SK-N-SH (cell line): ENCODE data around the gene PIK3R5. TPM values are rescaled to one million over a fixed set of nuclear protein-coding genes. Genes with fewer than 3 reads are reported as not detected.

Experiments used
- CTCF ChIA-PET: fragments of 300-600, 350-600 bp; formaldehyde crosslinking; extraction: SDS; loops from one replicate; lab custom pipeline; 2021; lab: Yijun Ruan, JAX
- POLR2A ChIA-PET: fragments of 350-600 bp; sonication (Branson Sonifier 250); formaldehyde crosslinking; extraction: SDS; loops from one replicate; lab custom pipeline; 2020; ENCODE audit warnings: antibody characterized with exemption, inconsistent platforms; lab: Yijun Ruan, JAX
- DNase-seq: peaks from one replicate; pipeline ENCODE4 v3.0.0; 2012
- H2AFZ ChIP-seq: fragments of 200-600 bp; sonication (generic); 2 replicates; pipeline ENCODE4 v1.8.1; 2016; ENCODE audit warnings: antibody characterized with exemption, mild to moderate bottlenecking, low read depth
- H3F3A ChIP-seq: fragments of 200-600 bp; sonication (generic); replicated peaks from 2 replicates; pipeline ENCODE3; 2016; ENCODE audit warnings: antibody characterized with exemption, mild to moderate bottlenecking; ENCODE audit not compliant: insufficient read depth
- H3K27ac ChIP-seq, 2 experiments: fragments of 200-500 bp in 1 of 2; fragments of 200-600 bp in 1 of 2; sonication (Bioruptor generic) in 1 of 2; sonication (generic), shearing (Covaris generic) in 1 of 2; 2 replicates each; pipeline versions ENCODE4 v1.5.1 to v1.6.1; 2014 to 2016; ENCODE audit warnings: low read depth in 2 of 2, inconsistent platforms in 1 of 2, low read length in 1 of 2, mild to moderate bottlenecking in 1 of 2, mixed read lengths in 1 of 2
- H3K27me3 ChIP-seq: fragments of 200-600 bp; sonication (generic), shearing (Covaris generic); 2 replicates; pipeline ENCODE4 v1.6.1; 2016; ENCODE audit warnings: mixed run types; ENCODE audit not compliant: insufficient read depth
- H3K36me3 ChIP-seq, 2 experiments: fragments of 200-500 bp in 1 of 2; fragments of 200-600 bp in 1 of 2; sonication (Bioruptor generic) in 1 of 2; sonication (generic) in 1 of 2; replicated peaks in 1 of 2; 2 replicates each; pipeline versions ENCODE3 to v1.5.1; 2014 to 2016; ENCODE audit warnings: low read length in 1 of 2, mild to moderate bottlenecking in 1 of 2; ENCODE audit not compliant: insufficient read depth in 2 of 2, control insufficient read depth in 1 of 2
- H3K4me1 ChIP-seq, 2 experiments: fragments of 200-500 bp in 1 of 2; fragments of 200-600 bp in 1 of 2; sonication (Bioruptor generic) in 1 of 2; sonication (generic), shearing (Covaris generic) in 1 of 2; 2 replicates each; pipeline versions ENCODE4 v1.5.1 to v1.6.1; 2014 to 2016; ENCODE audit warnings: low read depth in 1 of 2, low read length in 1 of 2, mixed run types in 1 of 2; ENCODE audit not compliant: insufficient read depth in 2 of 2, control insufficient read depth in 1 of 2
- H3K4me2 ChIP-seq: fragments of 200-600 bp; sonication (generic), shearing (Covaris generic); 2 replicates; pipeline ENCODE4 v1.6.1; 2017; ENCODE audit warnings: mixed run types
- H3K4me3 ChIP-seq, 2 experiments: fragments of 200-500 bp in 1 of 2; fragments of 200-600 bp in 1 of 2; sonication (Bioruptor generic) in 1 of 2; sonication (generic), shearing (Covaris generic) in 1 of 2; 2 replicates each; pipeline versions ENCODE4 v1.5.1 to v1.8.1; 2014 to 2016; ENCODE audit warnings: low read depth in 2 of 2, inconsistent platforms in 1 of 2, low read length in 1 of 2, mild to moderate bottlenecking in 1 of 2, mixed read lengths in 1 of 2, moderate library complexity in 1 of 2
- H3K79me2 ChIP-seq: fragments of 200-600 bp; sonication (generic); 2 replicates; pipeline ENCODE4 v1.8.1; 2017; ENCODE audit warnings: mild to moderate bottlenecking; ENCODE audit not compliant: insufficient read depth
- H3K9ac ChIP-seq: fragments of 200-600 bp; sonication (generic); 2 replicates; pipeline ENCODE4 v1.6.1; 2017; ENCODE audit warnings: mixed run types
- H3K9me2 ChIP-seq: fragments of 200-600 bp; sonication (generic); 2 replicates; pipeline ENCODE4 v1.6.1; 2017; ENCODE audit warnings: mixed run types
- H3K9me3 ChIP-seq: fragments of 200-600 bp; sonication (generic); 2 replicates; pipeline ENCODE4 v1.6.1; 2017; ENCODE audit warnings: mixed run types, mild to moderate bottlenecking, moderate library complexity
- H4K20me1 ChIP-seq: fragments of 200-600 bp; sonication (generic); 2 replicates; pipeline ENCODE4 v1.6.1; 2017; ENCODE audit warnings: mild to moderate bottlenecking, mixed run types; ENCODE audit not compliant: insufficient read depth
- CTCF ChIP-seq: fragments of 200-600 bp; sonication (generic); IDR thresholded peaks from 2 replicates; pipeline ENCODE4 v1.6.1; 2017; ENCODE audit warnings: antibody characterized with exemption, mild to moderate bottlenecking, moderate library complexity
- EP300 ChIP-seq, 2 experiments: IDR thresholded peaks; 2 replicates each; pipeline versions ENCODE4 v1.4.0 to v1.6.1; 2012; ENCODE audit warnings: borderline replicate concordance in 1 of 2, low read depth in 1 of 2, low read length in 1 of 2
- FOSL2 ChIP-seq: IDR thresholded peaks from 2 replicates; pipeline ENCODE4 v1.4.0; 2012; ENCODE audit warnings: low read depth, mild to moderate bottlenecking, moderate library complexity, borderline replicate concordance
- FOXM1 ChIP-seq: IDR thresholded peaks from 2 replicates; pipeline ENCODE4 v1.4.0; 2012; ENCODE audit warnings: low read depth, mild to moderate bottlenecking
- GATA2 ChIP-seq: sonication (generic); formaldehyde crosslinking; IDR thresholded peaks from 2 replicates; pipeline ENCODE4 v1.5.0; 2020; ENCODE audit warnings: mild to moderate bottlenecking, missing genetic modification reagents
- MXI1 ChIP-seq: IDR thresholded peaks from 2 replicates; pipeline ENCODE4 v1.6.1; 2012; ENCODE audit warnings: mild to moderate bottlenecking, low read depth, low read length, improper control_type of control experiment
- RAD21 ChIP-seq: IDR thresholded peaks from 2 replicates; pipeline ENCODE4 v1.6.1; 2012; ENCODE audit warnings: mild to moderate bottlenecking, low read length
- RFX5 ChIP-seq: IDR thresholded peaks from 2 replicates; pipeline ENCODE4 v1.6.1; 2012; ENCODE audit warnings: mild to moderate bottlenecking, improper control_type of control experiment, low read length
- RXRA ChIP-seq: IDR thresholded peaks from 2 replicates; pipeline ENCODE4 v1.4.0; 2012; ENCODE audit warnings: low read depth, mild to moderate bottlenecking, borderline replicate concordance
- SIN3A ChIP-seq: IDR thresholded peaks from 2 replicates; pipeline ENCODE4 v1.6.1; 2012; ENCODE audit warnings: low read depth, mild to moderate bottlenecking, low read length, moderate library complexity, borderline replicate concordance
- TAF1 ChIP-seq: IDR thresholded peaks from 2 replicates; pipeline ENCODE4 v1.6.1; 2012; ENCODE audit warnings: low read depth, mild to moderate bottlenecking, low read length, moderate library complexity, borderline replicate concordance
- TCF12 ChIP-seq: IDR thresholded peaks from 2 replicates; pipeline ENCODE4 v1.4.0; 2012
- TEAD4 ChIP-seq: IDR thresholded peaks from 2 replicates; pipeline ENCODE4 v1.4.0; 2012; ENCODE audit warnings: mild to moderate bottlenecking, borderline replicate concordance; ENCODE audit not compliant: insufficient read depth
- USF1 ChIP-seq: IDR thresholded peaks from 2 replicates; pipeline ENCODE4 v1.4.0; 2012; ENCODE audit warnings: low read depth, borderline replicate concordance
- YY1 ChIP-seq: IDR thresholded peaks from 2 replicates; pipeline ENCODE4 v1.4.0; 2012; ENCODE audit warnings: low read depth, mild to moderate bottlenecking
- WGBS: methylation state at CpG from one replicate; pipeline ENCODE4 v1.1.6; 2017; ENCODE audit warnings: low lambda C conversion rate; 5-methylcytosine and 5-hydroxymethylcytosine counted together
- polyA plus RNA-seq, 3 experiments: library from polyadenylated mRNA; depleted of rRNA; stranded (reverse); fragments of >200 nt; gene quantifications; 2 replicates each; pipeline ENCODE4 v1.2.3, GENCODE V29; 2012
- TF ChIP-seq, protein P1 (sequence below): IDR thresholded peaks from 2 replicates; pipeline ENCODE4 v1.4.0; 2012; ENCODE audit warnings: low read depth, borderline replicate concordance

Gene PIK3R5
- polyA plus RNA-seq, 1 of the 3 experiments (the other 2 are of a cell fraction): not detected

GRCh38 chr17:8862213-8863056, 103.1 kb downstream of the PIK3R5 start:
- no peaks in the 10 kb centered on the region for H3K9me2 ChIP-seq
- 14% methylated on average over 9 of the region's 9 CpGs for WGBS
- peaks cover 0 to 2% of the 10 kb centered on the region in 2 experiments; a peak in 1 of 4 replicates for H3K4me1 ChIP-seq
- CTCF ChIA-PET: interaction anchor here (0.6 kb wide), 1 partner anchor 18 kb away, joined by 3 read pairs; no protein-coding TSS in a partner anchor
- H3K9me3 ChIP-seq: no peaks in the 10 kb centered on the region
- no peaks in the 10 kb centered on the region for H3K79me2 ChIP-seq
- POLR2A ChIA-PET: no interaction called here
- no peak for DNase-seq
- no peak overlapping the region for H3K4me3 ChIP-seq
- TF ChIP-seq TCF12: no peak
- TF ChIP-seq, protein P1, sequence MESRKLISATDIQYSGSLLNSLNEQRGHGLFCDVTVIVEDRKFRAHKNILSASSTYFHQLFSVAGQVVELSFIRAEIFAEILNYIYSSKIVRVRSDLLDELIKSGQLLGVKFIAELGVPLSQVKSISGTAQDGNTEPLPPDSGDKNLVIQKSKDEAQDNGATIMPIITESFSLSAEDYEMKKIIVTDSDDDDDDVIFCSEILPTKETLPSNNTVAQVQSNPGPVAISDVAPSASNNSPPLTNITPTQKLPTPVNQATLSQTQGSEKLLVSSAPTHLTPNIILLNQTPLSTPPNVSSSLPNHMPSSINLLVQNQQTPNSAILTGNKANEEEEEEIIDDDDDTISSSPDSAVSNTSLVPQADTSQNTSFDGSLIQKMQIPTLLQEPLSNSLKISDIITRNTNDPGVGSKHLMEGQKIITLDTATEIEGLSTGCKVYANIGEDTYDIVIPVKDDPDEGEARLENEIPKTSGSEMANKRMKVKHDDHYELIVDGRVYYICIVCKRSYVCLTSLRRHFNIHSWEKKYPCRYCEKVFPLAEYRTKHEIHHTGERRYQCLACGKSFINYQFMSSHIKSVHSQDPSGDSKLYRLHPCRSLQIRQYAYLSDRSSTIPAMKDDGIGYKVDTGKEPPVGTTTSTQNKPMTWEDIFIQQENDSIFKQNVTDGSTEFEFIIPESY: no peak
- no peak for TF ChIP-seq RFX5
- TF ChIP-seq TEAD4: no peak
- no peak for TF ChIP-seq USF1
- no peak for TF ChIP-seq SIN3A
- TF ChIP-seq EP300 (IDR thresholded peaks at IDR 0.05; ENCODE audit: borderline replicate concordance in 1 of 2, low read depth in 1 of 2, low read length in 1 of 2): no peak
- TF ChIP-seq RAD21: no peak
- no peak for TF ChIP-seq YY1
- no peak for TF ChIP-seq RXRA
- no peak for TF ChIP-seq CTCF
- TF ChIP-seq MXI1: no peak
- no peak for TF ChIP-seq FOSL2
- TF ChIP-seq TAF1: no peak
- no peak for TF ChIP-seq FOXM1
- no peak for TF ChIP-seq GATA2
- no peaks in the 10 kb centered on the region for H3F3A ChIP-seq
- no peak overlapping the region for H3K4me2 ChIP-seq
- H3K36me3 ChIP-seq: no peaks in the 10 kb centered on the region
- H3K9ac ChIP-seq: no peak overlapping the region
- H3K27ac ChIP-seq: no peak overlapping the region
- peaks cover 39% of the 10 kb centered on the region for H3K27me3 ChIP-seq
- H4K20me1 ChIP-seq: no peaks in the 10 kb centered on the region
- no peak overlapping the region for H2AFZ ChIP-seq
